CMK (cell line): ENCODE data around the gene PANX1.
"Not testable (repeated sequence)": the region's sequence is repeated elsewhere in the genome, so short reads cannot be mapped to it uniquely, and the experiment has no call there.

Experiments
- DNase-seq: peaks from one replicate; pipeline ENCODE4 v3.0.0-alpha.2; 2010; ENCODE audit warnings: low read depth

PANX1 gene

DNA sequence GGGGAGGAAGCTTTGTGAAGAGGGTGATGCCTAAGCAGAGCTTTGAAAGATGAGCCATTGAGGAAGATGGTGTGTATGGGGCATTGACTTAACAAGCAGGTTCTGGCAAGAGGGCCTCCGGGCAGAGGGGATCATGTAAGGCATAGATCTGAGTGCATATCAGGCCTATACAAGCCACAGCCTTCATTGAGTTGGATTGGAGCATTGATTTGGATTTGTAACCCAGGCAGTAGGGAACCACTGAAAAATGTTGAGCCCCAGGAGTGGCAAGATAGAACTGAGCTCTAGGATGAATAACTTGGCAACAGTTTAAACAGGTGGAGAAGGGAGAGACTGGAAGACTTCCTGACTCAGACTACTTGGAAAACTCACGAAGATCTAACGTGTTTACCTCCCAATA lies 21.4 kb downstream of the PANX1 start:
- no peak for DNase-seq

DNA sequence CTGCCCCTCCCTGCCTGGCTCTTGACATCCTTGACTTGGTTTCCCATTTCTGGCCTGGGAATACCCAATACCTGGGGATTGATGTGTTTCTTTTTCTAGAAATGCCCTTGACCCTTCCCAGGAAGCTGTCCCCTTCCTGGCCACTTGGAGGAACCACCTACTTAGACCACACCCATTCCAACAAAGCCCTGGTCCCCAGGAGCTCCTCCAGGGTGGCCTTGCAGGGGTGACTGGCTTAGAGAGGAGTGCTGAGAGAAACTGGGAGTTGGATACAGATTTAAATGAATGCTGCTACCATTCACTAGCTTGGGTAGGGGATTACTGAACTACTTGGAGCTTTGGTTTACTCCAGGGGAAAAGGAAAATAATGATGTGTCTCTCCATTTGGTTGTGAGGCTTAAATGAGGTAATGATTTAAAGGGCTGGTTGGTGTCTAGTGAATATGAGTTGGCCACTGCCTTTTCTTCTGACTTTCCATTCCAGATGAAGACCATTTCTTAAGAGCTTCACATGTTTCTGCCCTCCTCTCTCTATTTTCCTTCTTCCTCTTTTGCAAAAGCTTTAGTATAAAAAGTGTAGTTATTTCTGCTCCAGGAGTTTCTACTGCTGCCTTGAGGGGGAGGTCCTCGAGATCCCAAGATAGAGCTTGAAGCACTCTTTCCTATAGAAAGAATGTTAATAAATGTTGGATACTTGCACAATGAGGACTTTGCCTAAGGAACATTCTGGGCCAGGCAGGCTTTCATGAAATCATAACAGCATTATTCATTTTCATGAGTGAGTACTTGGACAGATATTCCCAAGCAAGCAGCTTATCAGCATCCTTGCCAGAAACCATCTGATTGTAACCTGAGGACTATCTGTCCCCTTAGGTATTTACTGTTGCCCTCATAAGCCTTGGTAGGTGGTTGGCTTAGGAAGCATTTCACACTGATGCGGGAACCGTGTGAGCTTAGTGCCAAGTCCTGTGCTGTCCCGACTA lies 22.4 kb downstream of the PANX1 start:
- no peak for DNase-seq

GRCh38 chr11:94151903-94152677 lies 23.4 kb downstream of the PANX1 start:
- DNase-seq = no peak

DNA sequence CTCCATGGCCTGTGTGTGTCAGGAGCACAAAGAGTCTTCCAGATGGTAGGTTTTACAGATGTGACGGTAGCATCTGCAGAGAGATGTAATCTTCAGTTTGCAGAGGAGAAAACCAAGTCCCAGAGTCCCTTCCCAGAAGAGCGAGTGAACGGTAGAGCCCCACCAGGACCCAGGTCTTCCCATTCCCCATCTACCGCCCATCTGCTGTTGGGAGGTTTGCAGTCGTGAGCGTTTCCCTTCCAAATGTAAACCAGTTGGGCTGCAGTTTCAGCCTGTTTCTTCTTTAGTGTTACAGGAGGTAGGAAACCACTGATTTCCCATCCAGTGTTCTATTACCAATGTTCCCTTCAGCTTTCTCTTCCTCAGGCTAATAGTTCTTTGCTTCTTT lies 24.0 kb downstream of the PANX1 start:
- no peak for DNase-seq

- no peak for DNase-seq
These were observed 24.7 kb downstream of the PANX1 start for GRCh38 chr11:94153320-94153719.

DNA sequence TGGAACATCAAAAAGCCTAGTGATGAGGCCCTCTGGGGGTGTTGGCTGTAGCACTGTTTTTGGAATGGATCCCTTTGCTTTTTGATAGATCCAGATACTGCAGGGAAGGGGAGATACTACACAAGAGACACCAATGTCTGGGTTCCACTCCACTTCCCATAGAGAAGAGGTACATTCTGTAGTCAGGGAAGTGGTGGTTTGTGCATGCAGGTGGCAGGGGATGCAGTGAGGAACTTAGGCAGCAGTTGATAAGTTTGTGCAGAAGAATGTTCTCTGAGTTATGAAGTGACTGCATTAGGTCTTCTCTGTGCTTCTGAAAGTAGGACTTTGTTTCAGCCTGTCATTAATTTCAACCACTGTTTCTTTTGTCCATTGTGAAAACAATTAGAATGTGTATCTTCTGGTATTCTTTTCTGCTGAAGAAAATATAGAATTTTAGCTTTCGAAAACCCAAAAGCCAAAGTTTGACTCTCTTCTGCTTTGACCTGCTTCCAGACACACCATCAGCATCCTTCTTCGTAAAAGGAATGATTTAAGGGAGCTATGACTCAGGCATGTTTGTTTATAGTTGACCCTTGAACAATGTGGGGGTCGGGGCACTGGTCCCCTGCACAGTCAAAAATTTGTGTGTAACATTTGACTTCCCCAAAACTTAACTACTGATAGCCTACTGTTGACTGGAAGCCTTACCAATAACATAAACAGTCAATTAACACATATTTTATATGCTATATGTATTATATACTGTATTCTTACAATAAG lies 25.6 kb downstream of the PANX1 start:
- DNase-seq = no peak

DNA sequence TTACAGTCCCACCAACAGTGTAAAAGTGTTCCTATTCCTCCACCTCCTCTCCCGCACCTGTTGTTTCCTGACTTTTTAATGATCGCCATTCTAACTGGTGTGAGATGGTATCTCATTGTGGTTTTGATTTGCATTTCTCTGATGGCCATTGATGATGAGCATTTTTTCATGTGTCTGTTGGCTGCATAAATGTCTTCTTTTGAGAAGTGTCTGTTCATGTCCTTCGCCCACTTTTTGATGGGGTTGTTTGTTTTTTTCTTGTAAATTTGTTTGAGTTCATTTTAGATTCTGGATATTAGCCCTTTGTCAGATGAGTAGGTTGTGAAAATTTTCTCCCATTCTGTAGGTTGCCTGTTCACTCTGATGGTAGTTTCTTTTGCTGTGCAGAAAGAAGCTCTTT lies 28.7 kb downstream of the PANX1 start:
- not testable (repeated sequence) for DNase-seq

DNA sequence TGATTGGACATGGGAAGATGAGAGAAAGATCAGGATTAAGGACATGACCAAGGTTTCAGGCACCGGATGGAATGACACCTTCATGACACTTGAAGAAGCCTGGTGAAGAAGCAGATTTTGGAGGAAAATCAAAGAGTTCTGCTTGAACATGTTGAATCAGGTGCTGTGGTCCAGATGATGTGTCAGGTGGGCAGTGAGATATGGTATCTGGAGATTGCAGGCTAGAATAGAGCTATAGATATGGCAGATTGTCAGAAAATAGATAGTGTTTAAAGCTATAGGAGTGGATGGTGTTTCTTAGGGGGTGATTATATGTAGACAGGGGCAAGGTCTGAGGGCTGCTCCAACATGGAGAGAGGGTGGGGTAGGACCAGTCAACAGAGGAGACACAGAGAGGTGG lies 40.2 kb downstream of the PANX1 start:
- no peak for DNase-seq

DNA sequence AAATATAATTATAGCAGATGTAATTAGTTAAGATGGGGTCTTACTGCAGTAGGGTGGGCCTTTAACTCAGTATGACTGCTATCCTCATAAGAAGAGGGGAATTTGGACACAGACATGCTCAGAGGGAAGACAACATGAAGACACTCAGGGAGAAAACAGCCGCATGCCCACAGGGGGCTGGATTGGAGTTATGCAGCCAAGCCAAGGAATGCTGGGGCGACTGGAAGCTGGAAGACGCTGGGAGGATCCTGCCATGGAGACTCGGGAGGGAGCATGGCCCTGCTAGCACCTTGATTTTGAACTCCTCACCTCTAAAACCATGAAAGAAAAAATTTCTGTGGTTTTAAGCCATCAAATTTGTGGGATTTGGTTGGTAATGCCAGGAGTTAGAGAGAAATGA lies 40.9 kb downstream of the PANX1 start:
- no peak for DNase-seq

- no peak for DNase-seq
These were observed 41.4 kb downstream of the PANX1 start for GRCh38 chr11:94169930-94170545.

GRCh38 chr11:94170953-94171352 lies 42.3 kb downstream of the PANX1 start:
- DNase-seq = no peak

DNA sequence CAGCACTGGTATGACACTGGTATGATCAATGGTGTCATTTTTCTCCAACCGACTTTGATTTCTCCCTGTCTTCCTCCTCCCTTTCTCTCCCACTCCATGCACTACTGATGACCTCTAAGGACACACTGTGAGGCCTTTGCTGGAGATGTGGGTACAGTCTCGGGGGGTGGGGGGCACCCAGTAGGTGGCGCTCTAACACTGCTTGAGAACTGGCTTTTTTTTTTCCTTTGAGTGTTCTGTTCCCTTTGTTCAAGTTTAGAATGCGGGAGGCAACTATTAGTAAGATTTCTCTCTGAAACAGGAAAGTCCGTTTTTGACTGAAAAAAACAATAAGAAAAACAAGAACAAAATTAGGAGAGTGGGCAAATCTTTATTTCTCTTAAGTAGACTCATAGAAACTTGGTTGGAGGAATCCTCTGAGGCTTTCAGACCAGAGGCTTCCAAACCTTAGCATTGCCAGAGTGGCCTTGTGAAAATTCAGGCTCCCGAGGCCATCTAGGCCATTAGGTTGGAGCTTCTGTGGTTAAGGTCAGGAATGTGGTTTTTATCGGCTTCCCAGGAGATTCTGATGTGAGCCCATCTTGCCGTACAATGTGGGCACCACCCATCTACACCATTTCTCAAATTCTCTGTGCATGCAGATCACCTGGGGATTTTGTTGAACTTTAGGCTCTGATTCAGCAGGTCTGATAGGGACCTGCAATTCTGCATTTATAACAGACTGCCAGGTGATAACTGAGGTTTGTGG lies 43.2 kb downstream of the PANX1 start:
- peak; percentile 32 for DNase-seq

- no peak for DNase-seq
These were observed 46.9 kb downstream of the PANX1 start for GRCh38 chr11:94175535-94175934.

DNA sequence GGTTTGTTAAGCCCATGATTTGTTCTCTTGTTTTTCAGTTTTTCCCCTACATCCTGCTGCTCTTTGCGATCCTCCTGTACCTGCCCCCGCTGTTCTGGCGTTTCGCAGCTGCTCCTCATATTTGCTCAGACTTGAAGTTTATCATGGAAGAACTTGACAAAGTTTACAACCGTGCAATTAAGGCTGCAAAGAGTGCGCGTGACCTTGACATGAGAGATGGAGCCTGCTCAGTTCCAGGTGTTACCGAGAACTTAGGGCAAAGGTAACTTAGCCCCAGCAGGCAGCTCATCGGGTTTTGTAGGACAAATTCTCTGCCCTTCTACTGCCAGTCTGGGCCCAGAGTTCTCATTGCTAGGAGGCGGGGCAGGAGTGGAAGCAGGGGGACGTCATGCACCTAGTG lies 49.7 kb downstream of the PANX1 start:
- DNase-seq = no peak

DNA sequence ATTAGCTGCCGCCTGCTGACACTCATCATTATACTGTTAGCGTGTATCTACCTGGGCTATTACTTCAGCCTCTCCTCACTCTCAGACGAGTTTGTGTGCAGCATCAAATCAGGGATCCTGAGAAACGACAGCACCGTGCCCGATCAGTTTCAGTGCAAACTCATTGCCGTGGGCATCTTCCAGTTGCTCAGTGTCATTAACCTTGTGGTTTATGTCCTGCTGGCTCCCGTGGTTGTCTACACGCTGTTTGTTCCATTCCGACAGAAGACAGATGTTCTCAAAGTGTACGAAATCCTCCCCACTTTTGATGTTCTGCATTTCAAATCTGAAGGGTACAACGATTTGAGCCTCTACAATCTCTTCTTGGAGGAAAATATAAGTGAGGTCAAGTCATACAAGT lies 51.1 kb downstream of the PANX1 start:
- DNase-seq = no peak

GRCh38 chr11:94181526-94181925 lies 52.9 kb downstream of the PANX1 start:
- DNase-seq = no peak

DNA sequence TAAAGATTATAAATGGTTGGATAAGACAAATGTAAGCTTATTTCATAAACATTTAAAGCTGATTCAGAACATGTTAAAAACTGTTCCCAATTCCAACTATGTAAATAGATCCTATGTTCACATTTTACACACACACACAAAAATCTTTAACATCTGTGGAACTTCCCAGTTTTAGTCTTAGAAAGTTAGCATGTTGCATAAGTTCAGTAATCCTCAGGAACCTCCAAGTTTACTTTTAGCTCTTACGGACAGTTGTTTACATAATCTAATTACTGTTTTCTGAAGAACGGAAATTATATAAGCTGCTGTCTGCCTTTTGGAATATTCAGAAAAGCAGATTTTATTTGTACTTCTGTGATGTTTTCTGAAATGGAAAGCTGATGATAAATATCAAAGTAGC lies 53.3 kb downstream of the PANX1 start:
- no peak for DNase-seq

GRCh38 chr11:94183251-94183885 lies 54.7 kb downstream of the PANX1 start:
- no peak for DNase-seq

DNA sequence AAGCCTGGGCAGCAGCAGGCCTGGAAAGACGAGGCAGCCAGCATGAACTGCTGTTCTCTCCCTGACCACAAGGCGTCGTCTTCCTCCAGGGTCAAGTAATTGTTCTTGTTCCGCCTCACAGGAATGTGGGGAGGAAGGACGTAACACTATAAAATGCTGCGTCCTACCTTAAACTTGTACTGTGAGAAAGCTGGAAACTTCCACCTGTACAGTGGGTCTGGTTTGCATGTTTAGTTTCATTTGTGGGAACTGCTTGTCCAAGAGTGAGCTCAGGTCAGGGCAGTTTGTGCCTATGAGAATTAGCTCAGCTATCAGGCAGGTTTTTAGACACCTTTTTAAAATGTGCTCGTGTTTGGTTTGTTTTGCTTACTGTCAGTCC lies 55.2 kb downstream of the PANX1 start:
- DNase-seq = no peak

GRCh38 chr11:94184362-94184761 lies 55.7 kb downstream of the PANX1 start:
- DNase-seq = no peak

DNA sequence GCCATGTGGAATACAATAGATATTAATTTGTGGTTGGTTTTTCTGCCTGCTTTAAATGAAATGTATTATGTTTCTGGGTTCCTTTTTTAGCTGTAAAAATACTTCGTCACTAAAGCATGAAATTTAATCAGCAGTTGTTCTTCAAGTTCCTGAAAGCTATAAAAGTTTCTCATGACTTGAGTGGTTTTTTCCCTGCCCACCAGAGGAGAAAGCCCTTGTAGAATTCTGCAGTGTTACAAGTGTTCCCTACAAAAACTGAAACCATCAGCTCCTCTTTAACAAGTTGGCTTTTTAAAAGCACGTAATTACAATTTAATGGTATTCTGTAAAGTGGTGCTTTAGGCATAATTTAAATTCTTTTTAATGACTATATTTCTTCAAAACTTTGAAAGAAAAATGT lies 56.2 kb downstream of the PANX1 start:
- DNase-seq = no peak
